Fibroblast of pulmonary artery (primary cell): ENCODE measurements around the gene PABPN1.
A peak's percentile ranks its signal among the peaks of the same experiment; 100 is the strongest.

ENCODE experiments used
- DNase-seq: peaks from one replicate; pipeline ENCODE4 v3.0.0-alpha.2; 2010; ENCODE audit warnings: low read depth
- H3K4me3 ChIP-seq: replicated peaks from 2 replicates; pipeline ENCODE4 v1.5.1; 2011; ENCODE audit warnings: low read depth, mild to moderate bottlenecking, control low read depth, low read length, moderate library complexity
- CTCF ChIP-seq: IDR thresholded peaks from 2 replicates; pipeline ENCODE4 v1.5.1; 2011; ENCODE audit warnings: mild to moderate bottlenecking, control low read depth, low read length, inconsistent platforms; ENCODE audit errors: missing control alignments

PABPN1 gene

DNA sequence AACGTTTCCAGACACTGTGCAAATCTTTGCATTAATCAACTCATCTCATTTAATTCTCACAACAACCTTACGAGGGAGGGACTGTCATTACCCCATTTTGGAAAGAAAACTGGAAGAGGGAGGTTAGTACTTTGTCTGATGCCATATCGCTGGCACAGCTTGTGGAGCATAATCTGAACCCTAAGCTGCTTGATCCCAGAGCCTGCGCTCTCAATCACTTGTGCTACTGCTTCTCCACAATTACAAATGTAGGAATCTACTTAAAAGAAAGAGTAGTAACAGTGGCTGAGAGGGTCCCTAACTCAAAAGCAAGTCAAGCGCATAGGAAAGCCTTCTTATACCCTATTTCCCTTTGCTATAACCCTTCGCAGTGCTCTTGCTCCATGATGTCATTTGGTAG is 40.5 kb downstream of the PABPN1 start:
- TF ChIP-seq CTCF = no peak
- no peak for DNase-seq
- no peak overlapping the region for H3K4me3 ChIP-seq

GRCh38 chr14:23362200-23362599 is 40.9 kb downstream of the PABPN1 start:
- H3K4me3 ChIP-seq = no peak overlapping the region
- TF ChIP-seq CTCF = peak; percentile 13
- DNase-seq = no peak

DNA sequence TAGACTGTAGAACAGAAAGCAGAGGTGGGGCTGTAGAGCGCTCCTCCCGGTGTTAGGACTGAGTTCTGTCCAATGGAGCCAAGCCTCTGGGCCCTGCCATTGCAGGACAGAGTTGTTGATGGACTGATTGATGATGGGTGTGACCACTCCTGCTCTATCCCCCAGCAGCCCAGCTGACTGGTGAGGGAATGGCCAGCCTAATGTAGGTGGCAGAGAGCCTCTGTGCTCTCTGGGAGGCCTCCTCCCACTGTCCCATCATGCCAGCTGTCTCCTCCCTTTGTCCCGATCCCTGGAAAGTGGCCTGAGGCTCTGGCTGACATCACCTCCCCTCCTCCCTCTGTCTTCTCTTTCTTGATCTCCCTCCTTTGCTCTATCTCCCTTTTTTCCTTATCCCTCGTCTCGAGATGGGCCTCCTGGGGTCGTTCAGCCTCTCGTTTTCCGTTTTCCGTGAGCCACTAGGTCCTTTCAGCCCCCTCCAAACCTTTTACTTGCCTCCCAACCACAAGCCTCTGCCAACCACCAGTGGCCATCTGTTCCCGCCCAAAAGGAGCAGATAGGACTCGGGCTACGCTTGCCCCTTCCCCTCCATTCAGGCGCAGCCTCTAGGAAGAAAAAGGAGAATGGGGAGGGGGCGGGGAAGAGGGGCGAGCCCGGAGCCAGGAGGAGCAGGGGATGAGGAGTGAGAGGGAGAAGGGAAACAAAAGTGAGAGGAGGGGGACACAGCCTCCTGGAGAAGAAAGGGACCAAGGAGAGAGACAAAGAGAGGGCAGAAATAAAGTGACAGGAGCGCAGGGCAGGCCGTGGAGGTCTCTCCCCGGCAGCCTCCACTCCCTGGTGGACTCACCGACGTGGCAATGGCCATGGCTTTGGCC is 43.1 kb downstream of the PABPN1 start:
- no peak for TF ChIP-seq CTCF
- peak overlapping the region; percentile 30 for H3K4me3 ChIP-seq
- DNase-seq = no peak

DNA sequence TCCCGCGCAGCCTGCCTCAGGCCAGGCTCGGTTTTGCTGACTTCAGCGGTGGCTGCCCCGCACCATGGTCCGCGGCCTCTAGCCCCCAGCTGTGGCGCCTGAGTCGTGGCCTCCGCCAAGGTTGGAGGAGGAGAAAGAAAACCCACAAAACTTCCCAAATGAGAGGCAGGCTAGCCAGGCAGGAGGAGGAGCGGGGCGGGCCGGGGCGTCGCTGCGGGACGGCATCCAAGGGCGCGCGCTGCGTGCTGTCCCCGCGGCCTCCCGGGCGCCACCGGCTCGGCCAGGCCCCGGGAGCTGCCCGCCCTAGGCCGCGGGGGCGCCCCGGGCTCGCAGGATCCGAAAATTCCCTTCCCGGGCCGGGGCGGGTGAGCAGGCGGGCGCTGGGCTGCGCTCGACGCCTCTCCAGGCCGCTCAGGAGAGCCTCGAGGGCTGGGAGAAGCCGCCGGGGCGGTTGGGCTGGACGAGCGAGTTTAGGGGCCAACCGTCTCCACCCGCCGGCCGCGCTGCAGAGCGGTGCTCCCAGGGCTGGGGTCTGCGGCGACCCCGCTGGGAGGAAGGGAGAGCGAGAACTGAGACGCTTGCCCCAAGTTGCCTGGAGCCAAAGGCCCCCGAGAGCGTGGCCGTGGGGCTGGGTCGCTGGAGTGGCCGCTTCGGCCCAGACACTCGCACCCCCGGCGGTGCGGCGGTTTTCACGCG is 43.9 kb downstream of the PABPN1 start, which contains the start of gene EFS:
Gene EFS, minus strand, starts transcription at position 137 of the 696 bp plus-strand sequence. CDS start 147 bp downstream, outside the sequence.
- TF ChIP-seq CTCF = no peak
- H3K4me3 ChIP-seq = peak within 1 kb of the TSS; percentile 30
- DNase-seq = no peak

DNA sequence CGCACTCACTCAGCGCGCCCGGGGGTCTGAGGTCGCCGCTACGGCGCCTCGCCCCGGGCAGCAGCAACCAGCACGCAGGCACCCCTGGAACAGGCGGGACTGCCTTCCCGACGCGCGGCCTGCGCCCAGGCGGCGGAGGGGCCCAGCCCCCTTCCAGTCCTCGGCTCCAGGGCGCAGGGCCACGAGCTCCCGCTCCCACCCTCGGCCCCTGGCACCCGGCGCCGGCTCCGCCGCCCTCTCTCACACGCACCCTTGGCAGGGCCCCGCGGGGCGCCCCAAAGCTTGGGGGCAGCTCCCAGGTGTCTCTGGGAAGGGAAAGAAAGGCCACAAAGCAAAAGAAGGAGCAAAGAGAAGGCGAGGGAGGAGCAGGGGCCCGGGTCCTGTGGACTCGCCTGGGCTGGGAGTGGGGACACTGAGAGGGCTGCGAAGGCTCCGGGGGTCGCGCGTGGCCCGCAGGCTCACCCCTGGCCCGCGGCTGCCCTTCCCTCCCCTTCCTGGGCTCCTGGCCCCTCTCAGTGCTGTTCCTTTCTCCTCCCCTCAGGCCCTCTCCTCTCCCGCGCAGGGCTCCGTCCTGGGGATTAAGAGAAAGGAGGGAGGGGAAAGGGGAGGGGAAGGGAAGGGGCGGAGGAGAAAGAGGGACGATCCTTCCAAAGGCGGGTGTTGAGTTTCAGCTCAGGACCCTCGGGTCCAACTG is 44.6 kb downstream of the PABPN1 start:
- no peak for TF ChIP-seq CTCF
- H3K4me3 ChIP-seq = peak overlapping the region; percentile 27
- DNase-seq = peak; percentile 32

DNA sequence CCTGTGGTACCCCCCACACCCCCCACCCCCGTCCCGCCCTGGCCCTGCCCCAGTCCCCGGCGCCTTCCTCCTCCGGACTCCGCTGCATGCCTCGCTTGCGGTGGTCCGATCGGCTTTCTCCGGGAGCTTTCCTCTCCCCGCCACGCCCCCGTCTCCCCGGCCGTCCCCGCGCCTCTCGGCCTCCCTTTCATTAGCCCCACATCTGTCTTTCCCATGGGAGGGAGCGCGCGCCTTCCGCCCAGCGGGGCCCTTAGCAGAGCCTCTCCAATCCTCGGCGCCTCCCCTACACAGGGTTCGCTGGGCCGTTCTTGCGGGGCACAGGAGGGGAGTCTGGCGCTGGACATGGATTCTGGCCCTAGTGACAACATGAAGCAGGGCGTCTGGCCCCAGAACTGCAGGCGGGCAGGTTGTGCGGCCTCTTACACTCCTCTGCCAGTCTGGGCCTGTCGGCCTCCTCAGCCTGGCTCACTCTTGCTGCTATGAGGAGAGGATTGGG is 45.2 kb downstream of the PABPN1 start:
- DNase-seq = peak; percentile 21
- H3K4me3 ChIP-seq = no peak overlapping the region
- no peak for TF ChIP-seq CTCF
